HCT116 (cell line): ENCODE data around the gene BAD. TPM values are rescaled to one million over a fixed set of nuclear protein-coding genes. Genes with fewer than 3 reads are reported as not detected.

Experiments
- ATAC-seq: fragments of 200-7000 bp; cut with Tn5 transposase; 2 replicates; pipeline ENCODE4 v1.9.1; 2020; ENCODE audit warnings: mild to moderate bottlenecking, moderate library complexity
- BruUV-seq: library from RNA; stranded (reverse); fragments of 400-500 nt; replicated peaks from 2 replicates; lab custom pipeline; 2021; lab: Mats Ljungman, UMichigan
- CTCF ChIA-PET: fragments of 300-600 bp; sonication (Branson Sonifier 250); formaldehyde crosslinking; loops from one replicate; lab custom pipeline; 2021; ENCODE audit warnings: antibody characterized with exemption; lab: Charles Lee
- POLR2A ChIA-PET: fragments of 300-600, 350-600 bp; sonication (Branson Sonifier 250); formaldehyde crosslinking; loops from one replicate; lab custom pipeline; 2021; ENCODE audit warnings: antibody characterized with exemption; lab: Charles Lee
- RAD21 ChIA-PET, 2 experiments: fragments of 300-600 bp; sonication (Branson Sonifier 250); formaldehyde crosslinking; loops; one replicate each; lab custom pipeline; 2023; ENCODE audit warnings: low total read pairs in 2 of 2; ENCODE audit not compliant: uncharacterized antibody in 2 of 2, unreplicated experiment in 2 of 2, low non-redundant PET in 1 of 2; lab: Charles Lee
- DNase-seq: peaks from one replicate; pipeline ENCODE4 v3.0.0-alpha.2; 2010; ENCODE audit warnings: low read depth, low spot score
- H2AFZ ChIP-seq: fragments of 200-600 bp; shearing (Covaris generic), sonication (generic); 2 replicates; pipeline ENCODE4 v1.6.1; 2017; ENCODE audit warnings: low read depth, mixed run types, mixed read lengths, antibody characterized with exemption, low read length; ENCODE audit not compliant: poor library complexity, severe bottlenecking
- H3K27ac ChIP-seq: 2 replicates; pipeline ENCODE4 v1.5.1; 2012; ENCODE audit warnings: low read depth, low read length
- H3K27me3 ChIP-seq: fragments of 200-600 bp; sonication (generic); 2 replicates; pipeline ENCODE4 v1.6.1; 2016; ENCODE audit warnings: mixed run types, low read length, mixed read lengths; ENCODE audit not compliant: insufficient read depth
- H3K36me3 ChIP-seq, 2 experiments: fragments of 200-500 bp in 1 of 2; fragments of 200-600 bp in 1 of 2; sonication (Bioruptor generic) in 1 of 2; sonication (generic) in 1 of 2; 2 replicates each; pipeline versions ENCODE4 v1.5.1 to v1.6.1; 2014 to 2016; ENCODE audit warnings: low read length in 2 of 2, inconsistent platforms in 1 of 2, mixed read lengths in 1 of 2, mixed run types in 1 of 2; ENCODE audit not compliant: insufficient read depth in 2 of 2, control insufficient read depth in 1 of 2
- H3K4me1 ChIP-seq, 2 experiments: fragments of 200-600 bp in 1 of 2; sonication (generic) in 1 of 2; 2 replicates each; pipeline versions ENCODE4 v1.5.1 to v1.6.1; 2012 to 2017; ENCODE audit warnings: low read length in 2 of 2, inconsistent platforms in 1 of 2, mild to moderate bottlenecking in 1 of 2, mixed read lengths in 1 of 2, mixed run types in 1 of 2, moderate library complexity in 1 of 2; ENCODE audit not compliant: insufficient read depth in 2 of 2, control insufficient read depth in 1 of 2
- H3K4me2 ChIP-seq: fragments of 200-600 bp; sonication (generic); 2 replicates; pipeline ENCODE4 v1.6.1; 2017; ENCODE audit warnings: mixed run types, low read length, mixed read lengths
- H3K4me3 ChIP-seq, 2 experiments: fragments of 200-600 bp in 1 of 2; sonication (generic) in 1 of 2; replicated peaks in 1 of 2; 2 replicates each; pipeline ENCODE4 v1.5.1; 2011 to 2016; ENCODE audit warnings: low read length in 2 of 2, control low read depth in 1 of 2, low read depth in 1 of 2, mild to moderate bottlenecking in 1 of 2, mixed read lengths in 1 of 2, mixed run types in 1 of 2
- H3K79me2 ChIP-seq: fragments of 200-600 bp; sonication (generic); 2 replicates; pipeline ENCODE4 v1.6.1; 2017; ENCODE audit warnings: mild to moderate bottlenecking, mixed run types, low read length, moderate library complexity, mixed read lengths; ENCODE audit not compliant: insufficient read depth
- H3K9ac ChIP-seq: fragments of 200-600 bp; sonication (generic); 2 replicates; pipeline ENCODE4 v1.6.1; 2016; ENCODE audit warnings: low read length, mixed read lengths
- H3K9me2 ChIP-seq: fragments of 200-600 bp; sonication (generic), shearing (Covaris generic); 2 replicates; pipeline ENCODE4 v1.6.1; 2017; ENCODE audit warnings: mixed run types, mild to moderate bottlenecking, moderate library complexity; ENCODE audit not compliant: insufficient read depth
- H3K9me3 ChIP-seq, 2 experiments: fragments of 200-500 bp in 1 of 2; fragments of 200-600 bp in 1 of 2; sonication (Bioruptor generic) in 1 of 2; sonication (generic) in 1 of 2; 2 replicates each; pipeline ENCODE4 v1.6.1; 2014 to 2017; ENCODE audit warnings: low read length in 2 of 2, mixed read lengths in 2 of 2, inconsistent platforms in 1 of 2, low read depth in 1 of 2, mild to moderate bottlenecking in 1 of 2, mixed run types in 1 of 2, moderate library complexity in 1 of 2; ENCODE audit not compliant: control insufficient read depth in 1 of 2, insufficient read depth in 1 of 2
- H4K20me1 ChIP-seq: fragments of 200-600 bp; sonication (generic), shearing (Covaris generic); 2 replicates; pipeline ENCODE4 v1.6.1; 2017; ENCODE audit warnings: mixed run types, mild to moderate bottlenecking, moderate library complexity; ENCODE audit not compliant: insufficient read depth
- CBX3 ChIP-seq: IDR thresholded peaks from 2 replicates; pipeline ENCODE4 v1.6.1; 2012; ENCODE audit warnings: low read depth
- CEBPB ChIP-seq: IDR thresholded peaks from 2 replicates; pipeline ENCODE4 v1.6.1; 2012; ENCODE audit warnings: low read depth
- EGR1 ChIP-seq: IDR thresholded peaks from 2 replicates; pipeline ENCODE4 v1.6.1; 2012; ENCODE audit warnings: low read depth
- ELF1 ChIP-seq: IDR thresholded peaks from 2 replicates; pipeline ENCODE4 v1.6.1; 2012; ENCODE audit warnings: low read depth, borderline replicate concordance
- EZH2phosphoT487 ChIP-seq: fragments of 200-600 bp; IDR thresholded peaks from 2 replicates; pipeline ENCODE4 v1.6.1; 2018; ENCODE audit warnings: antibody characterized with exemption, borderline replicate concordance
- FOSL1 ChIP-seq: IDR thresholded peaks from 2 replicates; pipeline ENCODE4 v1.6.1; 2012; ENCODE audit warnings: low read depth
- JUND ChIP-seq: IDR thresholded peaks from 2 replicates; pipeline ENCODE4 v1.6.1; 2012
- POLR2A ChIP-seq: IDR thresholded peaks from 2 replicates; pipeline ENCODE4 v1.7.0; 2011; ENCODE audit warnings: borderline replicate concordance; ENCODE audit not compliant: insufficient read depth, insufficient read length; ENCODE audit errors: extremely low read depth
- POLR2AphosphoS5 ChIP-seq: IDR thresholded peaks from 2 replicates; pipeline ENCODE4 v1.6.1; 2011; ENCODE audit warnings: mild to moderate bottlenecking, low read depth, low read length, moderate library complexity
- RAD21 ChIP-seq: IDR thresholded peaks from 2 replicates; pipeline ENCODE4 v1.6.1; 2012; ENCODE audit warnings: low read depth, mild to moderate bottlenecking
- SP1 ChIP-seq: IDR thresholded peaks from 2 replicates; pipeline ENCODE4 v1.6.1; 2012; ENCODE audit warnings: low read depth
- SRF ChIP-seq: IDR thresholded peaks from 2 replicates; pipeline ENCODE4 v1.6.1; 2012; ENCODE audit warnings: low read depth
- TCF7L2 ChIP-seq: IDR thresholded peaks from 2 replicates; pipeline ENCODE4 v1.7.0; 2011; ENCODE audit warnings: borderline replicate concordance, inconsistent platforms; ENCODE audit not compliant: insufficient read depth, insufficient read length; ENCODE audit errors: extremely low read depth
- YY1 ChIP-seq: IDR thresholded peaks from 2 replicates; pipeline ENCODE4 v1.6.1; 2011; ENCODE audit warnings: low read length, low read depth, moderate library complexity, mild to moderate bottlenecking; ENCODE audit not compliant: insufficient replicate concordance; ENCODE audit errors: extremely low read depth
- ZFX ChIP-seq: fragments of 450-650 bp; IDR thresholded peaks from 2 replicates; pipeline ENCODE4 v1.6.1; 2017
- ZNF274 ChIP-seq: fragments of 200-500 bp; sonication (Bioruptor generic); IDR thresholded peaks from 2 replicates; pipeline ENCODE4 v1.6.1; 2014; ENCODE audit warnings: mild to moderate bottlenecking, low read depth, low read length, inconsistent platforms
- intact Hi-C: fragments of 100-400 bp; cut with micrococcal nuclease; formaldehyde crosslinking; loops from 2 replicates; pipeline ENCODE4 v1.10.0; 2022
- total RNA-seq: library from RNA; stranded (reverse); gene quantifications from one replicate; pipeline ENCODE4 v1.2.1, GENCODE V29; 2021; ENCODE audit not compliant: unreplicated experiment
- TF ChIP-seq, protein P1 (sequence below): IDR thresholded peaks from 2 replicates; pipeline ENCODE4 v1.6.1; 2012; ENCODE audit warnings: low read depth
- TF ChIP-seq, protein P2 (sequence below): IDR thresholded peaks from 2 replicates; pipeline ENCODE4 v1.6.1; 2011; ENCODE audit warnings: mild to moderate bottlenecking, low read length, moderate library complexity; ENCODE audit not compliant: insufficient replicate concordance; ENCODE audit errors: extremely low read depth
- TF ChIP-seq, protein P3 (sequence below), 3 experiments: fragments of 200-600 bp in 1 of 3; sonication (generic) in 1 of 3; IDR thresholded peaks in 2 of 3; conservative IDR thresholded peaks in 1 of 3; 2 replicates each; pipeline ENCODE4 v1.5.1; 2012 to 2017; ENCODE audit warnings: low read depth in 2 of 3, low read length in 2 of 3, antibody characterized with exemption in 1 of 3, borderline replicate concordance in 1 of 3, control low read depth in 1 of 3, mild to moderate bottlenecking in 1 of 3, mixed read lengths in 1 of 3, mixed run types in 1 of 3, moderate library complexity in 1 of 3; ENCODE audit not compliant: insufficient read depth in 1 of 3
- TF ChIP-seq, protein P4 (sequence below): IDR thresholded peaks from 2 replicates; pipeline ENCODE4 v1.6.1; 2012

BAD gene
- total RNA-seq, 1 experiment from 2014 or later: 51.9 TPM

DNA sequence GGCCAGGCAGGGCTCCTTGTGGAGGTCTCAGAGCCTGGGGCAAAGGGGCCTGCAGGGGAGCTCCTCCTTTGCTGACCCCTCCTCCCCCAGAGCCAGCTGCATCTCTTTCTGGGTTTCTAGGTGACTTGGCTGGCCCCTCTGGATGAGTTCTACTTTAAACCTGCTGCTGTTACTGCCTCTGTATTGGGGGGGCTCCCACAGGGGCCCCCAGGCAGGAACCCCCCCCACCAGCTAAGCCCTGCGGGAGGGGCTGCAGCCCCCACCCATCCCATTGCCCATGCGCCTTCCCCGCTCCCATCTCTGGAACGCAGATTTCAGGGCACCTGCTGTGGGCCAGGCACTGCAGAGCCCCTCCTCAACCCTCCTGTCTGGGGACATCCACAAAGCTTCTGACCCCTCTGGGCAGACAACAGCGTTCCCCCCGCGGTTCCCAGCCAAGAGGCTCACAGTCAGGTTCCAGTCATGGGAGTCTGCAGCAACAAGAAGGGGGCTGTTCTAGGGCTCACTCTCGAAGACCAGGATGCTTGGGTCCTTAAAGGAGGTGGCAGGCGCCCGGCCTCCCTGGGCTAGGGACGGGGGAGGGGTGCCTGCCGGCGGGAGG, 34.0 kb downstream of the BAD start:
- POLR2A ChIA-PET: interaction anchor here (1.0 to 1.6 kb wide), 3 partner anchors 9 to 68 kb away, joined by 4 to 6 read pairs (median 4); partner anchors contain the start of genes FKBP2 and PRDX5
- peak; percentile 18 for ATAC-seq

More for the DNA sequence above, 34.0 kb downstream of the BAD start:
- no peaks in the 10 kb centered on the region for H4K20me1 ChIP-seq
- no peaks in the 10 kb centered on the region for H3K27me3 ChIP-seq
- H3K27ac ChIP-seq: peak overlapping the region; percentile 89; the same call in 1 of the 2 replicates
- H3K79me2 ChIP-seq: peaks cover 44% of the 10 kb centered on the region
- CTCF ChIA-PET: interaction anchor here (1.1 to 1.9 kb wide), 6 partner anchors 8 to 106 kb away, joined by 3 to 7 read pairs (median 4); partner anchors contain the start of gene FKBP2
- RAD21 ChIA-PET: no interaction called here
- H3K4me1 ChIP-seq: peaks cover 24 to 58% of the 10 kb centered on the region in 2 experiments
- no peaks in the 10 kb centered on the region for H3K9me3 ChIP-seq
- peak overlapping the region; percentile 95 for H3K4me2 ChIP-seq
- no TSS peak for BruUV-seq
- H3K9me2 ChIP-seq: no peaks in the 10 kb centered on the region
- intact Hi-C loops: loop anchor here (2.0 kb wide), 1 partner anchor 54 kb away; the partner anchor contains the start of gene ESRRA
- TF ChIP-seq POLR2AphosphoS5 (no peak), JUND (no peak), SP1 (no peak), POLR2A (no peak), CEBPB (no peak), TCF7L2 (no peak), ELF1 (no peak), ZFX (no peak), YY1 (no peak), RAD21 (no peak), ZNF274 (no peak), CBX3 (no peak), EZH2phosphoT487 (no peak), EGR1 (no peak), SRF (no peak), FOSL1 (no peak)
- TF ChIP-seq, protein P1, sequence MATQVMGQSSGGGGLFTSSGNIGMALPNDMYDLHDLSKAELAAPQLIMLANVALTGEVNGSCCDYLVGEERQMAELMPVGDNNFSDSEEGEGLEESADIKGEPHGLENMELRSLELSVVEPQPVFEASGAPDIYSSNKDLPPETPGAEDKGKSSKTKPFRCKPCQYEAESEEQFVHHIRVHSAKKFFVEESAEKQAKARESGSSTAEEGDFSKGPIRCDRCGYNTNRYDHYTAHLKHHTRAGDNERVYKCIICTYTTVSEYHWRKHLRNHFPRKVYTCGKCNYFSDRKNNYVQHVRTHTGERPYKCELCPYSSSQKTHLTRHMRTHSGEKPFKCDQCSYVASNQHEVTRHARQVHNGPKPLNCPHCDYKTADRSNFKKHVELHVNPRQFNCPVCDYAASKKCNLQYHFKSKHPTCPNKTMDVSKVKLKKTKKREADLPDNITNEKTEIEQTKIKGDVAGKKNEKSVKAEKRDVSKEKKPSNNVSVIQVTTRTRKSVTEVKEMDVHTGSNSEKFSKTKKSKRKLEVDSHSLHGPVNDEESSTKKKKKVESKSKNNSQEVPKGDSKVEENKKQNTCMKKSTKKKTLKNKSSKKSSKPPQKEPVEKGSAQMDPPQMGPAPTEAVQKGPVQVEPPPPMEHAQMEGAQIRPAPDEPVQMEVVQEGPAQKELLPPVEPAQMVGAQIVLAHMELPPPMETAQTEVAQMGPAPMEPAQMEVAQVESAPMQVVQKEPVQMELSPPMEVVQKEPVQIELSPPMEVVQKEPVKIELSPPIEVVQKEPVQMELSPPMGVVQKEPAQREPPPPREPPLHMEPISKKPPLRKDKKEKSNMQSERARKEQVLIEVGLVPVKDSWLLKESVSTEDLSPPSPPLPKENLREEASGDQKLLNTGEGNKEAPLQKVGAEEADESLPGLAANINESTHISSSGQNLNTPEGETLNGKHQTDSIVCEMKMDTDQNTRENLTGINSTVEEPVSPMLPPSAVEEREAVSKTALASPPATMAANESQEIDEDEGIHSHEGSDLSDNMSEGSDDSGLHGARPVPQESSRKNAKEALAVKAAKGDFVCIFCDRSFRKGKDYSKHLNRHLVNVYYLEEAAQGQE: no peak
- TF ChIP-seq, protein P2, sequence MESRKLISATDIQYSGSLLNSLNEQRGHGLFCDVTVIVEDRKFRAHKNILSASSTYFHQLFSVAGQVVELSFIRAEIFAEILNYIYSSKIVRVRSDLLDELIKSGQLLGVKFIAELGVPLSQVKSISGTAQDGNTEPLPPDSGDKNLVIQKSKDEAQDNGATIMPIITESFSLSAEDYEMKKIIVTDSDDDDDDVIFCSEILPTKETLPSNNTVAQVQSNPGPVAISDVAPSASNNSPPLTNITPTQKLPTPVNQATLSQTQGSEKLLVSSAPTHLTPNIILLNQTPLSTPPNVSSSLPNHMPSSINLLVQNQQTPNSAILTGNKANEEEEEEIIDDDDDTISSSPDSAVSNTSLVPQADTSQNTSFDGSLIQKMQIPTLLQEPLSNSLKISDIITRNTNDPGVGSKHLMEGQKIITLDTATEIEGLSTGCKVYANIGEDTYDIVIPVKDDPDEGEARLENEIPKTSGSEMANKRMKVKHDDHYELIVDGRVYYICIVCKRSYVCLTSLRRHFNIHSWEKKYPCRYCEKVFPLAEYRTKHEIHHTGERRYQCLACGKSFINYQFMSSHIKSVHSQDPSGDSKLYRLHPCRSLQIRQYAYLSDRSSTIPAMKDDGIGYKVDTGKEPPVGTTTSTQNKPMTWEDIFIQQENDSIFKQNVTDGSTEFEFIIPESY: no peak
- TF ChIP-seq, protein P3, sequence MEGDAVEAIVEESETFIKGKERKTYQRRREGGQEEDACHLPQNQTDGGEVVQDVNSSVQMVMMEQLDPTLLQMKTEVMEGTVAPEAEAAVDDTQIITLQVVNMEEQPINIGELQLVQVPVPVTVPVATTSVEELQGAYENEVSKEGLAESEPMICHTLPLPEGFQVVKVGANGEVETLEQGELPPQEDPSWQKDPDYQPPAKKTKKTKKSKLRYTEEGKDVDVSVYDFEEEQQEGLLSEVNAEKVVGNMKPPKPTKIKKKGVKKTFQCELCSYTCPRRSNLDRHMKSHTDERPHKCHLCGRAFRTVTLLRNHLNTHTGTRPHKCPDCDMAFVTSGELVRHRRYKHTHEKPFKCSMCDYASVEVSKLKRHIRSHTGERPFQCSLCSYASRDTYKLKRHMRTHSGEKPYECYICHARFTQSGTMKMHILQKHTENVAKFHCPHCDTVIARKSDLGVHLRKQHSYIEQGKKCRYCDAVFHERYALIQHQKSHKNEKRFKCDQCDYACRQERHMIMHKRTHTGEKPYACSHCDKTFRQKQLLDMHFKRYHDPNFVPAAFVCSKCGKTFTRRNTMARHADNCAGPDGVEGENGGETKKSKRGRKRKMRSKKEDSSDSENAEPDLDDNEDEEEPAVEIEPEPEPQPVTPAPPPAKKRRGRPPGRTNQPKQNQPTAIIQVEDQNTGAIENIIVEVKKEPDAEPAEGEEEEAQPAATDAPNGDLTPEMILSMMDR (IDR thresholded peaks at IDR 0.05 in 2 of 3, conservative IDR thresholded peaks at IDR 0.05 in 1 of 3; ENCODE audit: borderline replicate concordance in 1 of 3, insufficient read depth in 1 of 3, low read depth in 2 of 3, low read length in 2 of 3): no peak
- TF ChIP-seq, protein P4, sequence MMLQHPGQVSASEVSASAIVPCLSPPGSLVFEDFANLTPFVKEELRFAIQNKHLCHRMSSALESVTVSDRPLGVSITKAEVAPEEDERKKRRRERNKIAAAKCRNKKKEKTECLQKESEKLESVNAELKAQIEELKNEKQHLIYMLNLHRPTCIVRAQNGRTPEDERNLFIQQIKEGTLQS: no peak
- no peak overlapping the region for H2AFZ ChIP-seq
- peak overlapping the region; percentile 97 for H3K9ac ChIP-seq
- no peak for DNase-seq
- peak overlapping the region; percentile 62 to 98 for H3K4me3 ChIP-seq
- peaks cover 2 to 13% of the 10 kb centered on the region in 2 experiments; a peak in 2 of 4 replicates for H3K36me3 ChIP-seq
